C4-2B (cell line): ENCODE data around the gene BEX4.

ENCODE experiments used
- ZFX ChIP-seq: fragments of 450-650 bp; IDR thresholded peaks from 2 replicates; pipeline ENCODE4 v1.6.1; 2017
- TF ChIP-seq, protein P1 (sequence below): fragments of 450-650 bp; conservative IDR thresholded peaks from 2 replicates; pipeline ENCODE4 v1.5.1; 2017; ENCODE audit warnings: mild to moderate bottlenecking

- TF ChIP-seq, protein P1, sequence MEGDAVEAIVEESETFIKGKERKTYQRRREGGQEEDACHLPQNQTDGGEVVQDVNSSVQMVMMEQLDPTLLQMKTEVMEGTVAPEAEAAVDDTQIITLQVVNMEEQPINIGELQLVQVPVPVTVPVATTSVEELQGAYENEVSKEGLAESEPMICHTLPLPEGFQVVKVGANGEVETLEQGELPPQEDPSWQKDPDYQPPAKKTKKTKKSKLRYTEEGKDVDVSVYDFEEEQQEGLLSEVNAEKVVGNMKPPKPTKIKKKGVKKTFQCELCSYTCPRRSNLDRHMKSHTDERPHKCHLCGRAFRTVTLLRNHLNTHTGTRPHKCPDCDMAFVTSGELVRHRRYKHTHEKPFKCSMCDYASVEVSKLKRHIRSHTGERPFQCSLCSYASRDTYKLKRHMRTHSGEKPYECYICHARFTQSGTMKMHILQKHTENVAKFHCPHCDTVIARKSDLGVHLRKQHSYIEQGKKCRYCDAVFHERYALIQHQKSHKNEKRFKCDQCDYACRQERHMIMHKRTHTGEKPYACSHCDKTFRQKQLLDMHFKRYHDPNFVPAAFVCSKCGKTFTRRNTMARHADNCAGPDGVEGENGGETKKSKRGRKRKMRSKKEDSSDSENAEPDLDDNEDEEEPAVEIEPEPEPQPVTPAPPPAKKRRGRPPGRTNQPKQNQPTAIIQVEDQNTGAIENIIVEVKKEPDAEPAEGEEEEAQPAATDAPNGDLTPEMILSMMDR: no peak
- TF ChIP-seq ZFX: no peak
These were observed 43.6 kb upstream of the BEX4 start for GRCh38 chrX:103171353-103171752.
